Activated CD8-positive, alpha-beta T cell treated with anti-CD3 and anti-CD28 coated beads for 36 hours (primary cell): ENCODE results near the gene PEAR1. TPM values are rescaled to one million over a fixed set of nuclear protein-coding genes. Genes with fewer than 3 reads are reported as not detected.

Experiments used
- ATAC-seq: fragments of 200-7000 bp; cut with Tn5 transposase; one replicate; pipeline ENCODE4 v1.10.0; 2021; ENCODE audit warnings: mild to moderate bottlenecking, moderate library complexity
- CTCF ChIA-PET: fragments of 350-600 bp; sonication (Branson Sonifier 250); formaldehyde crosslinking; loops from one replicate; lab custom pipeline; 2021; ENCODE audit warnings: antibody characterized with exemption; lab: Charles Lee
- POLR2A ChIA-PET: fragments of 350-600 bp; sonication (Branson Sonifier 250); formaldehyde crosslinking; loops from one replicate; lab custom pipeline; 2021; ENCODE audit warnings: antibody characterized with exemption; lab: Charles Lee
- DNase-seq: peaks from one replicate; pipeline ENCODE4 v3.0.0-alpha.2; 2020
- H3K27ac Mint-ChIP-seq: one replicate; pipeline ENCODE4 v1.8.0; 2021; ENCODE audit warnings: mild to moderate bottlenecking, mixed read lengths
- H3K27me3 Mint-ChIP-seq: one replicate; pipeline ENCODE4 v1.8.0; 2021; ENCODE audit warnings: mixed read lengths
- H3K36me3 Mint-ChIP-seq: one replicate; pipeline ENCODE4 v1.8.0; 2021; ENCODE audit warnings: low read depth, mixed read lengths
- H3K4me1 Mint-ChIP-seq: one replicate; pipeline ENCODE4 v1.8.0; 2021; ENCODE audit warnings: low read depth, mixed read lengths
- H3K4me3 Mint-ChIP-seq: one replicate; pipeline ENCODE4 v1.8.0; 2021; ENCODE audit warnings: mild to moderate bottlenecking, moderate library complexity, mixed read lengths
- H3K9me3 Mint-ChIP-seq: one replicate; pipeline ENCODE4 v1.8.0; 2021; ENCODE audit warnings: mixed read lengths
- CTCF ChIP-seq: fragments of 200-600 bp; IDR thresholded peaks from one replicate; pipeline ENCODE4 v1.8.0; 2022; ENCODE audit warnings: antibody characterized with exemption, mild to moderate bottlenecking
- intact Hi-C: fragments of 100-400 bp; cut with micrococcal nuclease; formaldehyde crosslinking; loops from one replicate; pipeline ENCODE4 v1.10.0; 2022
- total RNA-seq, 2 experiments: library from RNA; stranded (reverse); gene quantifications; one replicate each; pipeline ENCODE4 v1.2.3, GENCODE V29; 2021

Gene PEAR1
- total RNA-seq, 2 experiments from 2014 or later = 0.07 TPM; not detected in 1

DNA sequence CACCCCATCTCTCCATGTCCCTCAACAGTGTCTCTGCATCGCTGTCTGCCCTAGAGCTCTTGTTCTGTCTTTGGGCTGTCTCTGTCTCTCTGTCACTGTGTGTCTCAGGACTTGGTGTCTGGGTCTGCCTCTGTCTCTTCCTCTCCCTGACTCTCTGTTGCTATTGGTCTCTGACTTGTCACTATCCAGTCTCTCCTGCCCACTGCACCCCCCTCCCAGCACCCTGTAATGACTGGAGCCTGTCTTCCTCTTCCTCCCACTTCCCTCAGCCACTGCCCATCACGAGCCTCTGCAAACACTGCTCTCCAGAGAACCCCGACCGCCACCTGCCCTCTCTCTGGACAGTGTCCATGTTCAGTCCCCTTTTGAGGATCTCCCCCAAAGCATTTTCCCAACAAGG lies 12.1 kb downstream of the PEAR1 start:
- Mint-ChIP-seq H3K36me3 (no peaks in the 10 kb centered on the region), H3K4me1 (peaks cover 3% of the 10 kb centered on the region), H3K27ac (no peak overlapping the region), H3K27me3 (peaks cover 9% of the 10 kb centered on the region), H3K9me3 (no peaks in the 10 kb centered on the region), H3K4me3 (no peak overlapping the region)
- POLR2A ChIA-PET = no interaction called here
- DNase-seq (no peak), ATAC-seq (no peak)
- intact Hi-C loops = no loop called here
- CTCF ChIA-PET = no interaction called here
- no peak for TF ChIP-seq CTCF

GRCh38 chr1:156906206-156906906 lies 12.8 kb downstream of the PEAR1 start:
- H3K4me1 Mint-ChIP-seq = peaks cover 3% of the 10 kb centered on the region
- no peak overlapping the region for H3K4me3 Mint-ChIP-seq
- H3K36me3 Mint-ChIP-seq = no peaks in the 10 kb centered on the region
- CTCF ChIA-PET = no interaction called here
- POLR2A ChIA-PET = no interaction called here
- H3K27me3 Mint-ChIP-seq = peaks cover 9% of the 10 kb centered on the region
- H3K9me3 Mint-ChIP-seq = no peaks in the 10 kb centered on the region
- no peak for TF ChIP-seq CTCF
- no peak for DNase-seq
- intact Hi-C loops = no loop called here
- ATAC-seq = no peak
- H3K27ac Mint-ChIP-seq = no peak overlapping the region

GRCh38 chr1:156908541-156908940 lies 15.0 kb downstream of the PEAR1 start:
- H3K4me1 Mint-ChIP-seq = peaks cover 3% of the 10 kb centered on the region
- POLR2A ChIA-PET = no interaction called here
- ATAC-seq (no peak), DNase-seq (no peak)
- no peak for TF ChIP-seq CTCF
- intact Hi-C loops = no loop called here
- no peak overlapping the region for H3K4me3 Mint-ChIP-seq
- no peaks in the 10 kb centered on the region for H3K36me3 Mint-ChIP-seq
- CTCF ChIA-PET = no interaction called here
- H3K9me3 Mint-ChIP-seq = no peaks in the 10 kb centered on the region
- peaks cover 9% of the 10 kb centered on the region for H3K27me3 Mint-ChIP-seq
- H3K27ac Mint-ChIP-seq = no peak overlapping the region

DNA sequence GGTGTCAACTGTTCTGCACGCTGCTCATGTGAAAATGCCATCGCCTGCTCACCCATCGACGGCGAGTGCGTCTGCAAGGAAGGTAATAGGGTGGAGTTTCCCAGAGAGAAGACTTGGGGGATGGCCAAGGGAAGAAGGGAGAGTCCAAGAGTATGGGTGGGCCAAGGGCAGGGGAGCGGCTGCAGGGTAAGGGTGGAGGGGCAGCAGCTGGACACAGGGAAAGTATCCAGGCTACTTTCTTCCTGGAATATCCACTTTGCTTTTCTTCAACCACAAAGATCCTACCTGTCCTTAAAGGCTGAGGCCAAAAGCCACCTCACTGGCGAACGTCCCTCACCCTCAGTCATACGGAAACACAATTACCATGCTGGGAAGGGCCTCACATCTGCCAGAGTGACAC lies 15.4 kb downstream of the PEAR1 start:
- Mint-ChIP-seq H3K9me3 (no peaks in the 10 kb centered on the region), H3K4me3 (no peak overlapping the region), H3K27ac (no peak overlapping the region), H3K4me1 (peaks cover 3% of the 10 kb centered on the region), H3K27me3 (peaks cover 11% of the 10 kb centered on the region), H3K36me3 (no peaks in the 10 kb centered on the region)
- ChIA-PET CTCF (interaction anchor here (0.8 to 3.5 kb wide), 5 partner anchors 8 to 19 kb away, joined by 3 to 13 read pairs (median 4); no protein-coding TSS in a partner anchor), POLR2A (no interaction called here)
- TF ChIP-seq CTCF = no peak
- no peak for DNase-seq
- no peak for ATAC-seq
- intact Hi-C loops = no loop called here

- TF ChIP-seq CTCF = no peak
- Mint-ChIP-seq H3K4me3 (no peak overlapping the region), H3K27ac (no peak overlapping the region), H3K36me3 (no peaks in the 10 kb centered on the region), H3K27me3 (peaks cover 13% of the 10 kb centered on the region), H3K9me3 (no peaks in the 10 kb centered on the region), H3K4me1 (peaks cover 3% of the 10 kb centered on the region)
- intact Hi-C loops = no loop called here
- ChIA-PET CTCF (interaction anchor here (0.8 to 3.5 kb wide), 7 partner anchors 9 to 283 kb away, joined by 3 to 13 read pairs (median 4); no protein-coding TSS in a partner anchor), POLR2A (no interaction called here)
- no peak for ATAC-seq
- no peak for DNase-seq
Measured at GRCh38 chr1:156909671-156910070, 16.2 kb downstream of the PEAR1 start.
